ES-I3 (cell line): ENCODE data around the gene OTULIN.

Experiments used
- H3K36me3 ChIP-seq: 2 replicates; pipeline ENCODE4 v1.6.1; 2013; ENCODE audit warnings: mild to moderate bottlenecking, low read length, control low read depth, moderate library complexity; ENCODE audit not compliant: insufficient read depth
- H3K4me1 ChIP-seq: 2 replicates; pipeline ENCODE4 v1.6.1; 2013; ENCODE audit warnings: mild to moderate bottlenecking, control low read depth, low read length; ENCODE audit not compliant: insufficient read depth
- H3K9ac ChIP-seq: 2 replicates; pipeline ENCODE4 v1.6.1; 2013; ENCODE audit warnings: low read depth, mild to moderate bottlenecking, low read length, moderate library complexity
- H3K9me3 ChIP-seq: 2 replicates; pipeline ENCODE4 v1.6.1; 2013; ENCODE audit warnings: mild to moderate bottlenecking, low read length, moderate library complexity; ENCODE audit not compliant: control insufficient read depth, insufficient read depth

OTULIN gene

DNA sequence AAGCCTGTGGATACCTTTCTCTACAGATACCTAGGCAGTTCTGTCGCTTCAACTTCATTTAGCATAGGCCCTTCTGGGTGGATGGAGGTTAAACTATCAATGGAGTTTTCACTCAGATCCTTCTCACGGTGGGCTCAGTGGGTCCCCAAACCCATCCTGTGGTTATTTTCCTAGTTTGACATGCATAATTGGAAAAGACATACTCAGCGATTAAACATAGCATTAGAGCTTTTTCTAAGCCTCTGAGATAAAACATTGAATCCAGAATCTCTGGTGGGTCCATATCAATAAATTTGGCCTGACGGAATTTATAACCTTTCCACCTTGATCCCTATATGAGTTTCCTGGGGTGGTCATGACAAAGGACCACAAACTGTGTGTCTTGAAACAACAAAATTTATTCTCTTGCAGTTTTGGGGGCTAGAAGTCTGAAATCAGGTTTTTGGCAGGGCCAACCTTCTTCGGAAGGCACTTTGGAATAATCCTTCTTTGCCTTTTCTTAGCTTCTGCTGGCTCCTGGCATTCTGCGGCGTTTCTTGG, 1.7 kb upstream of the OTULIN start:
- peaks cover 9% of the 10 kb centered on the region; the same call in 1 of the 2 replicates for H3K4me1 ChIP-seq
- no peak overlapping the region for H3K9ac ChIP-seq
- H3K36me3 ChIP-seq, result no peaks in the 10 kb centered on the region
- H3K9me3 ChIP-seq, result no peaks in the 10 kb centered on the region; the same call in 1 of the 2 replicates

DNA sequence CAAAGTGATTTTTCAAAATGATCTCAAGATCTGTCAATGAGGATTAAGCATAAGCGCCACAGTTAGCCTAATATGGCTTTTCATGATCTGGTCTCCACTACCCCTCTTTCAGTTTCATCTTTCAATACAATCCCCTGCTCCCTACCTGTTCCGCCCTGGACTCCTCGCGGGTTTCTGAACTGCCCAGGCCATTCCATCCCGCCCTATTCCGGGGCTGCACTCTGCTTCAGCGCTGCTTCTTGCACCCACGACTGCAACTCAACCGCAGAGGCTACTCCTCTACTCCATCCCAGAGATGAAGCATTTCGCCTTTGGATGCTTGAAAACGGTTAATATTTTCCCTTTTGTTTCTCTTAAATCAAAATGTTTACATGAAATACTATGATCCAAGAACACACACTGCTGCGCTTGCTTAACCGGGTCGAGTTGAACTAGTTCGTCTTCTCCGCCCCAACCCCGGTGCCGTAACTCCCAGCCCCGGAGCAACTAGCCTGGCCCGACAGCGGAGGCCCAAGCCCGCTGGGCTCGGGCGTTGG, 716 bp upstream of the OTULIN start:
- H3K9me3 ChIP-seq, result no peaks in the 10 kb centered on the region; the same call in 1 of the 2 replicates
- H3K9ac ChIP-seq, result peak overlapping the region; percentile 80
- H3K4me1 ChIP-seq, result peaks cover 9% of the 10 kb centered on the region; the same call in 1 of the 2 replicates
- H3K36me3 ChIP-seq, result no peaks in the 10 kb centered on the region

- H3K9ac ChIP-seq, result peak overlapping the region; percentile 80
- H3K4me1 ChIP-seq, result peaks cover 12% of the 10 kb centered on the region
- H3K9me3 ChIP-seq, result no peaks in the 10 kb centered on the region; the same call in 1 of the 2 replicates
- H3K36me3 ChIP-seq, result no peaks in the 10 kb centered on the region
Observed at GRCh38 chr5:14665101-14665822, 744 bp downstream of the OTULIN start.

DNA sequence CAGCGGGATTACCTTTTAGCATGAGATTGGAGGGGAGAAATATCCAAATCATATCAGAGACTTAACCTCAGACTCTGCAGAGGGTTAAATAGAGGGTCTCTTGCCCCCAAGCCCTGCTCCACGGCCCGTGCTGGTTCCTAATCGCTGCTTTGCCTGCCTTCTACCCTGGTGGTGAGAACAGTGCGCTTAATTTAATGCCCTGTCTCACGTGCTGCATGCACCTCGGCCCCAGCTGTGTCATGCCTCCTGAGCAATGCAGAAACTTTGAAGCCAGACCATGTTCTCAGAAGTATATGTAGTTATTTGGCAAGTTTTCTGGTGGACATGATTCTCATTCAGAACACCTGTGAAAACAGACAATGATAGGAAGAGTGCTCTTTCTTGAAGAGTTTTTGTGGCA, 1.4 kb downstream of the OTULIN start:
- no peaks in the 10 kb centered on the region; the same call in 1 of the 2 replicates for H3K9me3 ChIP-seq
- no peaks in the 10 kb centered on the region for H3K36me3 ChIP-seq
- peak overlapping the region; percentile 80; the same call in 1 of the 2 replicates for H3K9ac ChIP-seq
- peaks cover 13% of the 10 kb centered on the region for H3K4me1 ChIP-seq

- Histone ChIP-seq H3K9ac (no peak overlapping the region), H3K4me1 (peaks cover 17% of the 10 kb centered on the region), H3K36me3 (no peaks in the 10 kb centered on the region), H3K9me3 (no peaks in the 10 kb centered on the region; the same call in 1 of the 2 replicates)
Observed at GRCh38 chr5:14666357-14666756, 1.8 kb downstream of the OTULIN start.

DNA sequence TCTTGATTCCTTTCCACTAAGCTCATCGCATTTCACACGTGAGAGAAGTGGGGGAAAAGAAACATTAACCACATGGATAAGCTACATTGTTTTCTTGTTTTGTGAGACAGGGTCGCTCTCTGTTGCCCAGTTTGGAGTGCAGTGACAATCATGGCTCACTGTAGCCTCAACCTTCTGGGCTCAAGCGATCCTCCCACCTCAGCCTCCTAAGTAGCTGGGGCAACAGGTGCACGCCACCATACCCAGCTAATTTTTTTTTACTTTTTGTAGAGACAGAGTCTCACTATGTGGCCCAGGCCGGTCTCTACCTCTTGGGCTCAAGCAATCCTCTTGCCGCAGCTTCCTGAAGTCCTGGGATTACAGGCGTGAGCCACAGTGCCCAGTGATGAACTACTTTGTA, 2.8 kb downstream of the OTULIN start:
- Histone ChIP-seq H3K9ac (no peak overlapping the region), H3K4me1 (peaks cover 21% of the 10 kb centered on the region), H3K9me3 (no peaks in the 10 kb centered on the region; the same call in 1 of the 2 replicates), H3K36me3 (no peaks in the 10 kb centered on the region)

- no peaks in the 10 kb centered on the region for H3K36me3 ChIP-seq
- H3K9me3 ChIP-seq, result no peaks in the 10 kb centered on the region; the same call in 1 of the 2 replicates
- H3K4me1 ChIP-seq, result peaks cover 25% of the 10 kb centered on the region
- no peak overlapping the region for H3K9ac ChIP-seq
Observed at GRCh38 chr5:14667770-14668169, 3.3 kb downstream of the OTULIN start.

DNA sequence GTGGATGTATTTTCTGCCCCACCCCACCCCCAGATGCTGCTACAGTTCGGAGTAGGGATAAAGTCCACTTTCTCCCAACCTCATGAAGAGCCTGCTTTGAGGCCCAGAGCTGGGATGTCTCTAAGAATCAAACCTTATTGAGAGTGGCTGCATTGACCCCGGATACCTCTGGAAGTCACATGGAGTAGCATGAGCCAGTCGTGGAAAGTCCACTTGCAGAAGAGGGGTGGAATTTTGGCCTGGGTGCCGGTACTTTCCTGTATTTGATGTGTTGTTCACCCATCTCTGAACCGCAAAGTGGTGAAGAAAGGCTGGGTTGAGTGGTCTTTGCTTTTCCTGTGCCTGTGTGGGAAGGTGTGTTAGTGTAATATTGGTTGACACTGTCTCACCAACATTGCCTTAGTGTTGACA, 3.7 kb downstream of the OTULIN start:
- Histone ChIP-seq H3K9me3 (no peaks in the 10 kb centered on the region; the same call in 1 of the 2 replicates), H3K4me1 (peaks cover 30% of the 10 kb centered on the region), H3K36me3 (no peaks in the 10 kb centered on the region), H3K9ac (no peak overlapping the region)

DNA sequence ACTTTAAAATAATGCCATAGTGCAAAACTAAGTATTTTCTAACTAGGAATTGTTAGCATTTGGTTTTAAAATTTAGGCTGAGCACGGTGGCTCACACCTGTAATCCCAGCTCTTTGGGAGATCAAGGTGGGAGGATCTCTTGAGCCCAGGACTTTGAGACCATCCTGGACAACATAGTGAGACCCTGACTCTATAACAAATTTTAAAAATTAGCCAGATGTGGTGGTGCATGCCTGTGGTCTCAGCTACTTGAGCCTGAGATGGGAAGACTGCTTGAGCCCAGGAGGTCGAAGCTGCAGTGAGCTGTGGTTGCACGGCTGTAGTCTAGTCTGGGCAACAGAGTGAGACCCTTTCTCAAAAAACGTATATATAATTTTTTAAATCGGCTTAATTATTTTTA, 4.9 kb downstream of the OTULIN start:
- no peak overlapping the region for H3K9ac ChIP-seq

DNA sequence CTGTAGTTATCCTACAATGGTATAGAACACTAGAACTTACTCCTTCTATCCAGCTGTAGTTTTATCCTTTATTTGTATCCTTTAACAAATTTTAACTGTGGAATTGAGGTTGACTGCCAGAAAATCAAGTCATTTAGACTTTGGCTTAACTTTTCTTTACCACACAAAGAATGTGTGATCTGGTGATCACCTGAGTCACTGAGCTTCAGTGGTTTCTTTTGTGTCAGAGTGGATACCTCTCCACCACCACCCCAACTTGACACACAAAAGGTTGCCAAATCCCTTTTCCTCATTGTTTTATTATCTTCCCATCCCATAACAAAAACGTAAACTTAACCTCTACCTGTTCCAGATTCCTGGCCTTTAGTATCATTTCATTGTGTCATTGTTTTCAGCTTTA, 5.5 kb downstream of the OTULIN start:
- H3K9ac ChIP-seq, result no peak overlapping the region
- peaks cover 46% of the 10 kb centered on the region for H3K4me1 ChIP-seq
- H3K9me3 ChIP-seq, result no peaks in the 10 kb centered on the region; the same call in 1 of the 2 replicates
- no peaks in the 10 kb centered on the region for H3K36me3 ChIP-seq

More for the DNA sequence above, 4.9 kb downstream of the OTULIN start:
- H3K9me3 ChIP-seq, result no peaks in the 10 kb centered on the region; the same call in 1 of the 2 replicates
- H3K4me1 ChIP-seq, result peaks cover 42% of the 10 kb centered on the region
- H3K36me3 ChIP-seq, result no peaks in the 10 kb centered on the region

GRCh38 chr5:14671414-14671813, 6.9 kb downstream of the OTULIN start:
- Histone ChIP-seq H3K9ac (no peak overlapping the region), H3K4me1 (peaks cover 46% of the 10 kb centered on the region), H3K9me3 (no peaks in the 10 kb centered on the region; the same call in 1 of the 2 replicates), H3K36me3 (no peaks in the 10 kb centered on the region)

GRCh38 chr5:14672082-14672481, 7.6 kb downstream of the OTULIN start:
- H3K9ac ChIP-seq, result no peak overlapping the region
- H3K9me3 ChIP-seq, result no peaks in the 10 kb centered on the region
- H3K4me1 ChIP-seq, result peaks cover 46% of the 10 kb centered on the region
- no peaks in the 10 kb centered on the region for H3K36me3 ChIP-seq

DNA sequence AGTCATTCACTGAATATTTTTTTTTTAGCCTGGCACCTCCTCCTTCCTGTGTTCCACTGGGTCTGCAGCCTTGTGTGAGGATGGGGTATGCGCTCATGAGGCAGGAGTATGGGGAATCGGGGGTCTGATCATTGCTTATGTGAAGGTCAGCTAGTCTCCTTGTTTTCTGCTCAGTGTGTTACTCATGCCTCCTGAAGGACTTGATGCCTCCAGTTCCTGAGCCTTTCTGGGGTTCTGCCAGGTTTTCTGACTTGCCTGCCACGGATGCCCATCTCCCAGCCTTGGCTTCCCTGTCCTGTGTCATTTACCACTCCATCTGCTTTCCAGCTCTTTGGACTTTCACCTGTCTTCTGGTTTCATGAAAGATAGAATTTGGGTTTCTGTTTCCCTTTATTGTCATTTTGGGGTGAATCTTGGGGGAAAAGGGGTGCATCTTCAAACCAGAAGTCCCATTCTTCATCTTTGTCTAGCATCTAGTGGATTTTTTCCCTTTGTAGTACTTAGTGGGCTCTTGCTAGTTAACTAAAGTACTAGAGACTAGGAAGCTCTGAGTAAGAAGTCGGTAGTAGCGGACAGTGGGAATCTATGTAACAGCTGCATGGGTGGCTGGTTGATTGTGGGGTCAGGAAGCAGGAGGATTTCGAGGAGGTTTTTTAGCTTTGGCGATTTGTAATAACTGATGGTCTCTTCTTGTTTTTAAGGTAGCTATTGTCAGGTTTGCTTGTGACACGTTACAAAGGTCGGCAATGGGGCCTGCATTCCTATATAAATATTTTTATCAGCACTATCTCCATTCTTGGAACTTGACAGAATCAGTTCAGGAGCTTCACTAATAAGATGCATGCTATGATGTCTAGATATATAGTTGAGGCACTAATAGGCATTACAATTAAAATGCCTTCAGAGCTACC, 8.2 kb downstream of the OTULIN start:
- H3K4me1 ChIP-seq, result peaks cover 46% of the 10 kb centered on the region
- no peaks in the 10 kb centered on the region for H3K36me3 ChIP-seq
- H3K9me3 ChIP-seq, result no peaks in the 10 kb centered on the region
- no peak overlapping the region for H3K9ac ChIP-seq

- Histone ChIP-seq H3K36me3 (no peaks in the 10 kb centered on the region), H3K4me1 (peaks cover 46% of the 10 kb centered on the region), H3K9ac (no peak overlapping the region), H3K9me3 (no peaks in the 10 kb centered on the region)
Observed at GRCh38 chr5:14673443-14673842, 8.9 kb downstream of the OTULIN start.
